ENCODE measurements around the gene HAND2. TPM values are rescaled to one million over a fixed set of nuclear protein-coding genes. Genes with fewer than 3 reads are reported as not detected.

Gene HAND2
- total and polyA plus RNA-seq, 10 donors: 0.80 to 6.3 (median 1.8) TPM

- intact Hi-C loops (cut with DNase I; ENCODE audit: low total_unique reads): loop anchor here (10.0 kb wide), 1 partner anchor 617 kb away; no protein-coding TSS in a partner anchor
- peaks cover 0 to 10% (median 0%) of the 10 kb centered on the region in 8 donors for H3K9me3 ChIP-seq
- H3K27me3 ChIP-seq (replicated peaks in 1 of 7): peaks cover 11 to 100% (median 93%) of the 10 kb centered on the region in 7 donors
- no peak for DNase-seq
- H3K4me3 ChIP-seq: peak overlapping the region in 1 of 8 donors; percentile 4
- no peak overlapping the region for H3K27ac ChIP-seq
- WGBS, 5 donors: 28 to 44% (median 33%) methylated on average over 27 of the region's 27 CpGs
- peaks cover 5 to 46% (median 33%) of the 10 kb centered on the region in 6 donors for H3K4me1 ChIP-seq
- no peak for TF ChIP-seq CTCF (IDR thresholded peaks at IDR 0.05 in 8 of 11, conservative IDR thresholded peaks at IDR 0.05 in 3 of 11)
- no peaks in the 10 kb centered on the region for H3K36me3 ChIP-seq
These were observed 22.3 kb downstream of the HAND2 start for GRCh38 chr4:173507471-173508385.

GRCh38 chr4:173506597-173507211, 23.3 kb downstream of the HAND2 start:
- peaks cover 0 to 10% (median 0%) of the 10 kb centered on the region in 8 donors for H3K9me3 ChIP-seq
- no peak for DNase-seq
- H3K4me3 ChIP-seq: peak overlapping the region in 5 of 8 donors; percentile 10 to 54 (median 14)
- no peak overlapping the region for H3K27ac ChIP-seq
- peaks cover 5 to 51% (median 33%) of the 10 kb centered on the region in 6 donors for H3K4me1 ChIP-seq
- intact Hi-C loops (cut with DNase I; ENCODE audit: low total_unique reads): loop anchor here (10.0 kb wide), 1 partner anchor 618 kb away; no protein-coding TSS in a partner anchor
- TF ChIP-seq POLR2AphosphoS5 (IDR thresholded peaks at IDR 0.05) (no peak), POLR2A (IDR thresholded peaks at IDR 0.05) (no peak), CTCF (IDR thresholded peaks at IDR 0.05 in 8 of 11, conservative IDR thresholded peaks at IDR 0.05 in 3 of 11) (no peak)
- no peaks in the 10 kb centered on the region for H3K36me3 ChIP-seq
- 13 to 18% (median 14%) methylated on average over 27 to 35 of the region's 35 CpGs for WGBS, 5 donors
- H3K27me3 ChIP-seq (replicated peaks in 1 of 7): peaks cover 11 to 100% (median 99%) of the 10 kb centered on the region in 7 donors

GRCh38 chr4:173505924-173506518, 24.0 kb downstream of the HAND2 start:
- H3K4me1 ChIP-seq: peaks cover 6 to 58% (median 36%) of the 10 kb centered on the region in 6 donors
- intact Hi-C loops (cut with DNase I; ENCODE audit: low total_unique reads): loop anchor here (10.0 kb wide), 1 partner anchor 619 kb away; no protein-coding TSS in a partner anchor
- no peak for TF ChIP-seq POLR2AphosphoS5 (IDR thresholded peaks at IDR 0.05)
- peak in 9 of 11 experiments; percentile 29 to 76 (median 60) for TF ChIP-seq CTCF (IDR thresholded peaks at IDR 0.05 in 8 of 11, conservative IDR thresholded peaks at IDR 0.05 in 3 of 11)
- H3K36me3 ChIP-seq: no peaks in the 10 kb centered on the region
- 9 to 12% (median 10%) methylated on average over 9 of the region's 9 CpGs for WGBS, 5 donors
- H3K9me3 ChIP-seq: peaks cover 0 to 13% (median 0%) of the 10 kb centered on the region in 8 donors
- no peak overlapping the region for H3K27ac ChIP-seq
- DNase-seq: no peak
- H3K4me3 ChIP-seq: peak overlapping the region in 3 of 8 donors; percentile 11 to 54 (median 14)
- H3K27me3 ChIP-seq (replicated peaks in 1 of 7): peaks cover 11 to 100% (median 100%) of the 10 kb centered on the region in 7 donors
